Stimulated activated CD4-positive, alpha-beta T cell treated with anti-CD3 and anti-CD28 coated beads, TNF-alpha, amount 100 ng/mL, for 24 hours (primary cell): ENCODE results near the gene TSPAN9.

ENCODE experiments used
- DNase-seq, 3 experiments: peaks; one replicate each; pipeline ENCODE4 v3.0.0-alpha.2; 2020; ENCODE audit warnings: low read depth in 3 of 3

The TSPAN9 gene

GRCh38 chr12:3124917-3125316 lies 47.7 kb downstream of the TSPAN9 start:
- DNase-seq: no peak

DNA sequence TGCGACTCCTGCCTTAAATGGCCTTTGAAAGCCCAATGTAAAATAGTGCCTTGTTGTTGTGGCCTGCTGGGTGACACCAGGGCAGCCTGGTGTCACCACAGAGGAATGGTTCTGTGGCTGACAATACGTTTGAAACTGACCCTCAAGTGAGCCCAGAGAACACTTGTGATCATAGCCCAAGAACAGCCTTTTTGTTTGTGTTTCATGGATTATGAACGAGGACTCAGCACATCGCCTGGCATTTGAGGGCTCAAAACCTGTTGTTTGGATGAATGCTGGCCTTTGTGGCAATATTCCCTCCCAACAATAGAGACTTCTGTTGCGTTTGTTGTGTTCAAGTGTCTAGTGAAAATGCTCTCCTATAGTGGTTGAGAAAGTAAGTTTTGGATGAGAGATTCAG lies 48.5 kb downstream of the TSPAN9 start:
- DNase-seq: no peak

DNA sequence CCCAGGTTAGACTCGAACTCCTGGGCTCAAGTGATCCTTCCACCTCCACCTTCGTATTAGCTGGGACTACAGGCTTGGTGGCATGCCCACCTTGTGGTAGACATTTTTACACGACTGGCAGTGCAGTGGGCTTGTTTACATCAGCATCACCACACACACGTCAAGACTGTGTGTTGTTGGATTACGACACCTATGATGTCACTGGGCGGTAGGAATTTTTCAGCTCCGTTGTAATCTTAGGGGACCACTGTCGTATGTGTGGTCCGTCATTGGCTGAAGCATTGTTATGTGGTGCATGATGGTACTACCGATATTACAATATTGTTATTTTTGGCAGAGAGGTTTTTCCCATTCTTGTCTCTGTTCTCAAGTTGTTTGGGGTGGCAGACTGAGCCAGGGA lies 50.7 kb downstream of the TSPAN9 start:
- DNase-seq: no peak

DNA sequence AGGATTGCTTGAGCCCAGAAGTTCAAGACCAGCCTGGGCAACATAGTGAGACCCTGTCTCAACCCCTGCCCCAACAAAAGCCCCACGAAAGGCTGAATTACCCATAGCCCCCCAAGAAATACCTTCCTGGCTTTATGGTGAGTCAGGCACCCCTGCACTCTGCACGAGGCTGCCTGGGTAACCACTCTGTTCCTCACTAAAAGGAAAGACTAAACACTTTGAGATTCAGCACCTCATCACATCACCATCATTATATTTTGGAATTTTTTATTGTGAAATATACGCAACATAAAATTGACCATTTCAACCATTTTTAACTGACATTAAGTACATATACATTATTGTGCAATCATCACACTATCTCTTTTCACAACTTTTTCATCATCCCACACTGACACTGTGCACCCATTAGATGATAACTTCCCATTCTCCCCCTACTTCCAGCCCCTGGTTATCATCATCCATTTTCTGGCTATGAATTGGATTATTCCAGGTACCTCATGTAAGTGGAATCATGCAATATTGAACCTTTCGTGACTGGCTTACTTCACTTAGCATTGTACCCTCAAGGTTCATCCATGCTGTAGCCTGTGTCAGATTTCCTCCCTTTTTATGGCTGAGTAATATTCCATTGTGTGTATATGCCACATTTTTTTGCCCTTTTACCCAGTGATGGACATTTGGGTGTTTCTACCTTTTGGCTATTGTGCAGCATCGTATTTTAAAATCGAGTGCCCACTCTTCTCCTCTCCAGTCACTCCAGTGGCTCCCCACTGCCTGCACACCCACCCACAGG lies 51.5 kb downstream of the TSPAN9 start:
- no peak for DNase-seq

DNA sequence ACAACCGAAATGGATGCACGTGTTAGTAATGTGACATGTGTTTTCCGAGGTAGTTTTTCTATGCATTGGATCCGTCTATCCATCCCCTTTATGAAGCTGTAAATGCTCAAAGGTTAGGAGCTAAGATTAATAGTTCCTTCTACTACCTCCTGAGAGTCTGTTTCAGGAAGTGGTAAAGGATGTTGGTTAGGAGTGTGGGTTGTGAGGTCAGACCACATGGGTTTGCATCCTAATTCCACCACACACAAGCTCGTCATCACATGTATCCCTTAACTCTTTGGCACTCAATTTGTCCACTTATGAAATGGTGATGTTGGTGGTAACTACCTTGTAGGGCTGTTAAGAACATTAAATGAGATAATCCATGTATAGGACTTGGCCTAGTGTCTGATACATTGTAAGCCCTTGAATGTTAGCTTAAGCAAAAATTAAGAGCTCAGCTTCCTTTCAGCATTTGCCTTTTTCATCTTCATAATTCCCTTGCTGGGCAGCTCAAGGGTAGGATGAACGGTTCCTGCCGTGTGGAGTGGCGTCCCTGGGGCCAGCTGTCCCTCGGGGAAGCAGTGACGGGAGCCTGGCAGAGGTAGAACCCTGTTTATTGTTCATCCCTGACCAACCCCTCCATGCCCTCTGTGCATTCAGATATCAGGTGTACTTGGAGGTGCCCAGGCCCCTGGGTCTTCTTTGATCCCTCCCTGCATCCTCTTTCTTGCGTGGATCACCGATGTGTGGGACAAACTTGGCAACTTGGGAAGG lies 52.3 kb downstream of the TSPAN9 start:
- DNase-seq: no peak

DNA sequence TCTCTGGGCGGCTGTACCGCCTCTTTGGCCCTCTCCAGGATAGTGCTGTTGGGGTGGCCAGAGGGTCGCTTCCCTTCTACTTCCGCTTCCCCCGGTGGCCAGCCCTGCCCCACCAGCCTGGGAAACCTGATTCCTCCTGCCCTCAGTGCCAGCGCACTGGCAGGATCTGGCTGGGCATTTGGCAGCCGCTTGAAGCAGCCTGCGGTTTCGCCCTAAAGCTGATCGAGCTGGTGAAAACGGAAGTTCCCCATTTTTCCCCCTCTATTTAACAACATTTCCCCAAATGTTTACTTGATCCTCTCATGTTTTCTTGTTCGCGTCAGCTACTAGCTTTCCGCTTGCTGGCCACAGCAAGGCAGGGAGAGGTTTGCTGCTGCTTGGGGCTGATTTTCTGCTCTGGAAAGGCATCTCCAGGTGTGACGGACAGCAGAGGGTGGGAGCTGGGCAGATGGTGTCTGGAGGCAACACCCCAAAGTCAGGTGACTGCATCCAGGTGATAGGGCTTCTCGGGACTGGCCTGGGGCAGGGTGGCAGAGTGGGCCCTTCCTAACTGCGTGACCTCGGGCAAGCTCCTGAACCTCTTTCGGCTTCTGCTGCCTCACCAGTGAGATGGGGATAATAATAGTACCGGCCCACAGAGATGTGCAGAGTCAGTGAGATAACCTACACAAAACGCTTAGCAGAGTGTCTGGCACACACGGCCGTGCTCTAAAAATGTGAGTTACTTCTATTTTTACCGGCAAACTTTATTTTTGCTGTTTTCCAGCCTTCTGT lies 53.1 kb downstream of the TSPAN9 start:
- no peak for DNase-seq

DNA sequence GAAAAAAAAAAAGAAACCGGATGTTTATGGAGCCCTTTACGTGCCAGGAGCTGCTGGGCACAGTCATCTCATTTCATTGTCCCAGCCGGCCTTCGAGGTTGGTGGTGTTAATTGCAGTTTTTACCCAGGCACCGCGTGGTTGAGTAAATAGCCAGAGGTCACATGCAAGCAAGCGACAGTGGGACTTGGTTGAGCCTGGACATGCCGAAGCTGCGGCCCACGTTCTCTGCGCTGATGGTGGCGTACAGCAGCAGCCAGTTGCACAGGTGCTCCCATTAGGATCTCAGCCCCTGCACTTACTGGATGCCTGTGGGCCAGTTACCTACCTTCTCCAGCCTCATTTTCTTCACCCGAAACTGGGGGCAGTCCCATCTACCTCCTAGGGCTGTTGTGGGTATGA lies 54.0 kb downstream of the TSPAN9 start:
- DNase-seq: no peak

- no peak for DNase-seq
Measured at GRCh38 chr12:3132636-3133404, 55.6 kb downstream of the TSPAN9 start.

DNA sequence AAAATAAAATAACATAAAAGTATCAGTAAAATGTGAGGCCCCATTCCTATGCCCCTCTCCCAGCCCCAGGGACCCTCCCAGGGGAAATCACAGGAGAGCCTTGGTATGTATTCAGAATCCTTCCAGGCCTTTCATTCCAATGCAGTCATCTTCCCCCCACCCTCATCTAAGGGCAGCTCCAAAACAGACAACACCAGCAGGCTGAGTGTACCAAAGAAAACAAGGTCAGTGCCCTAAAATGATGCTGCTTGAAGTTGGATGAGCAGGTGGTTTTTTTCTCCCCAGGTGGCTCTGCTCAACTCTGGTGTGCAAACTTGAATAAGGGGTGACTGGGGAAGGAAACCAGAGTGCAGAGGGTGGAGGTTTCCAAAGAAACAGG lies 56.2 kb downstream of the TSPAN9 start:
- no peak for DNase-seq

- no peak for DNase-seq
Measured at GRCh38 chr12:3134126-3134525, 56.9 kb downstream of the TSPAN9 start.

DNA sequence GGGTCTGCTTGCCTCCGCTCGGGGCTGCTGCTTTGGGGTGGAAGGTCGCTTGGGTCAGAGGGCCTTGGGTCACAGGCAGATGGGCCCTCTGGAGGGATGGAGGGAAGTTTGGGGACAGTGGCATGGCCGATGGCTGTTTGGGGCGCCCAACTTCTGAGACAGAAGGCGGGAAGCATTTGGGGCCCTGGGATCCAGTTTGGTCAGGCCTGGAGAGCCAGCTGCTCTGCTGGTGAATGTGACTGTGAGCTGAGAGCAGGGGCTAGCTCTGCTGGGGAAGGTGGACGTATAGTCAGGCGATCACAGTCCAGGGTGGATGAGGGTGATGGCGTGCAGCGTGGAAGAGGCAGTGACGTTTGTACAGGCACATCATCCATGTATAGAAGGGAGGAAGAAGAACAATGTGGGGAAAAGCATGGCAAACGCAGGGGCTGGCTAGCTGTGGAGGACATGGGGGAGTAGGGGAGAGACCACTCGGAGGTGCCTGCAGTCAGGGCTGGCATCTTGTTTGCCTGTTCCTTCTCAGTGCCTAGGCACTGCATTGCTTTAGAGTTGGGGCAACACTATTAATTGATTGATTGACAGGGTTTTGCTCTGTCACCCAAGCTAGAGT lies 57.5 kb downstream of the TSPAN9 start:
- no peak for DNase-seq

DNA sequence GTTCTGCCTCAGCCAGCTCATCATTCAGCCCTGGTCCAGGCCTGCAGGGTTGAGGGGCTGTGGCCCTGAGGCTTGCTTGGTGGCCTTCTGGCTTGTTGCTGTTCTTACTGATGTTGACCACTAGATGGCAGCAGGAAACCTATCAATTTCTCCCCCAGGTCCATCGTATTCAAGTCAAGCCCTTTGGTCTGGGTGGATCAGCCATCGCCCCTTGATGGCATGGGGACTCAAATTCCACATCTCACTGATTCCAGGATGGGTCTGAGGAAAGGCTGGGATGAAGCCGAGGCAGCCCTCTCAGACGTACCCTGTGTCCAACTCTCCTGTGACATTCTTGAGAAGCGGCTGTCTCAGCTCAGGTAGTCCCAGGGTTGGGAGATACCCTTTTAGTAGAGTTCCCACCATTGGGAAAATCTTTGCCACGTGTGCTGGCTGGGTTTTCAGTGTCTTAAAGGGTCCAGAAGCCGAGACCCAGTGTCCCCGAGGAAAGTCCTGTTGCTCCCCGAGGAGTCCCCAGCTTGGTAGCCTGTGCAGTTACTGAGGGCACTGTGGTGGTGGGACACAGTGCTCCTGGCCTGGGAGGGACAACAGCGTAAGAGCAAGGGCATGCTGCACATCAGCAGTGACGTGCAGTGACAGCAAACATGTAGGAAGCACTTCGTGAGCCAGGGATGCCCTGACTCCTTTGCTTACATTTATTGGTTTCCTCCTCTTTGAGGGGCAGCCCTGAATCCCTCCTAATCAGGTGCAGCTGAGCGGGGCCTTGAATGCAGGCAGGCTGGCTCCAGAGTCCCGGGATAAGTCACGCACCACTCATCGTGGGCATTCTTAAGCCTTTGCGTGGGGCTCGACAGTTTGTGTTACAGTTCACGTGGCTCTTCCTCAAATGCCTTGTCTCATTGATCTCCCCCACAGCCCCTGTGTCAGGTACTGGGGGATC lies 58.6 kb downstream of the TSPAN9 start:
- DNase-seq: peak in 1 of 3 experiments; percentile 16

DNA sequence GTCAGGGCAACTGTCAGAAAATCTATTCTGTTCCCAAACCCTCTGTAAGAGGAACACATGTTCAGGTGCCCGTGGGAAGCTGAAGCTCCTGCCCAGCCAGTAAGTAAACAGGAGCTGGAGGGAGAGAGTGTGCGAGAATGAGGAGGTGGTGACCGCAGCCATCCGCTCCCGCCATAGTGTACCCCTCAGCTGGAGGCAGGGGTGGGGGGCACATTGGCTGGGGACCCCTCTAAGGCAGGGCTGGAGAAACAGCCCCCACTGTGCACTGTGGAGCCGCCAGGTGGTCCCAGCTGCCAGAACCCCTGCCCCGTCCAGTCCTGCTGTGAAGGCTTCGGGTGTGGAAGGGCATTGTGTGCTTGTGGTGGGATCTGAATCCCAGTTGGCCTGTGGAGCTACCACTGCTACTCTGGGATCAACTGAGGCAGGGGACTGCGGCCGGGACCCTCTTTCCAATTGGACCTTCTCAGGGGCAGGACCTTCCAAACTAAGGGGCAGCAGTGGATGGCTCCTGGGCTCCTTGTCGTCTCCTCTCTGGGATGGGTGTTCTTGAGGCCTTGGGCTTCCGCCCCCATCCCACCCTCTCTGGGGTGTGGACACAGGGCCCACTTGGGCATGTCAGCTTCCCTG lies 59.6 kb downstream of the TSPAN9 start:
- DNase-seq: no peak

DNA sequence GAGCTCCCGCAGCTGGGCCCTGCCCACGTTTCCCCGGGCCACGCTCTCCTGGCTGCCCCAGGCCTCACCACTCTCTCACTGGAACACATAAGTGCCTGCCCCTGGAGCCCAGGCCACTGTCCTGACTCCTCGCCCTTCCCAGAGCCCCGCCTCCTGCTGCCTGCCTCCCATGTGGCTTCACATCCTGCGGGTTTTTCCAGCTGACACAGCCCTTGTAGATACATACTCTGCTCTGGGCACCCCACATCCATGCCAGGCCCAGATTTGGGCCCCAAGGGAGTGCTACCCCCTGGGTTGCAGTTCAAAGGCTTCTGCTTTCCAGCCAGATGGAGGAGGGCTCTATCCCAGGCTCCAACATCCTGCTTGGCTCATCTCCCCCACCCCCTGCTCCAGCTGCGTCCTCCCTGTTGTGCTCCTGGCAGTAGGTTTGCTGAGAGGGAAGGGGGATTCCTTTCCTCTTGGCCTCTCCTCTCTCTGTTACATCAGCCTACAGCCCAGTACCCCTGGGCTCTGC lies 60.1 kb downstream of the TSPAN9 start:
- no peak for DNase-seq

DNA sequence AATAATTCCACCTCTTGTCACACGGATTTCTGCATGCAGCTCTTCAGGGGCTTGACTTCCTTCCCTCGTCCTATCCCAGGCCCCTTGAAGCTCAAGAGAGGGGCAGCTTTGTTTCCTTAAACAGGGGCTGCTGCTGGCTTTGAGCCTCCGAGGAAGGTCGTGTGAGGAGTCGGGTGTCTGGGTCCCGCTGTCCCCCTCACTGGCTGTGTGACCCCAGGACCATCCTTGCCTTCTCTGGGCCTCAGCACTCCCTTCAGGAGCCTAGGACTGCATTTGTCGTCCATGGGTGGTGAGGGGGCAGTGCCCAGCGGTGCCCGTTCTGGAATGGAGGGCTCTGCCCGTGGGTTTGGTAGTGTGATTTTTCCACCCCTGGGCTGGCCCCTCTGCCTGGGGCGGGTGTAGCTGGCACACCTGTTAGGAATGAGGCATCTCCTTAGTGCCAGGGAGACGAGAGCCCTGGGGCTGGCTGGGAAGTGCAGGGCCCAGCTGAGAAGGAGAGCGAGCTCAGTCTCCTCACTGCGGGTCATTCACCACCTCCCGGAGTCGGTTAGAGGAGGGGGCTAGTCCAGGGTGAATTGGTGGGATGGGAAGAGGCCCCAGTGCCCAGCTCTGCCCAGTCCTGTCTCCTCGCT lies 60.8 kb downstream of the TSPAN9 start:
- no peak for DNase-seq

- DNase-seq: no peak
Measured at GRCh38 chr12:3138941-3139511, 61.8 kb downstream of the TSPAN9 start.

DNA sequence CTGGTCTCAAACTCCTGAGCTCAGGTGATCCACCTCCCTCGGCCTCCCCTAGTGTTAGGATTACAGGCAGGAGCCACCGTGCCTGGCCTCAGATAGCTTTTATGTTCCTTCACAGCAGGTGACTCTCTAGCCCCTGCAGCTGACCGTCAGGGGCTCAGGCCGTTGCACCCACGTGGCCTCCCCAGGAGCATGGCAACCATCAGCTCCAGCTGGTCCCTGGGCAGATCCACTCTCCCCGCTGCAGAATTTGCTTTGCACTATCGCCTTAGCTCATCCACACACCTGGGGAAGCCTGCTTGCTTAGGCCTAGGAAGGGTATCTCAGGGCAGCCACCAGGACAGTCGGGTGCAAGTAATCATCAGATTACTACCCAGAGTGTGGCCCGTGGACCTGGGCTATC lies 62.6 kb downstream of the TSPAN9 start:
- no peak for DNase-seq

DNA sequence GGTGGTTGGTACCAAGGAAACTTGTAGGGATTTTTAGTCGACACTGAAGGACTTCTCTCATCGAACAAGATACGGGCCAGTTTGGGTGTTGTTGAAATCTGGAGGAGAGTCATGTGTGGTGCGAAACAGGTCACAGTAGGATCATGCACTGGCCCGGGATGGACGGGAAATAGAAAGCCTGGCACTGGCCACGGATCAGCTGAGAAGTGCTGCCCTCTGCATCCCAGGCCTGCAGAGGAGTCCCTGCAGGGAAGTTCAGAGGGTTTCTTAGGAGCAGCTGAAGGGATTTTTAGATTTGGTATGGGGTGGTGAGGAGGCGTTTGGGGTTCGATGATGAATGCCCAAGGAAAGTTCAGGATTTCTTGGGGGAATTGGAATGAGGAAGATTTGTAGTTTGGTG lies 63.1 kb downstream of the TSPAN9 start:
- DNase-seq: no peak
